Activated T-cell treated with anti-CD3 and anti-CD28 coated beads for 4 hours (primary cell): ENCODE results near the gene RRAS.
"Not testable (repeated sequence)": the region's sequence is repeated elsewhere in the genome, so short reads cannot be mapped to it uniquely, and the experiment has no call there.

Source experiments
- DNase-seq: peaks from one replicate; pipeline ENCODE4 v3.0.0-alpha.2; 2020

The RRAS gene

GRCh38 chr19:49652551-49653465 lies 12.9 kb upstream of the RRAS start:
- no peak for DNase-seq

- no peak for DNase-seq
Measured at GRCh38 chr19:49651820-49652550, 12.0 kb upstream of the RRAS start.

- no peak for DNase-seq
Measured at GRCh38 chr19:49651029-49651819, 11.3 kb upstream of the RRAS start.

GRCh38 chr19:49646586-49646985 lies 6.6 kb upstream of the RRAS start:
- DNase-seq = no peak

- no peak for DNase-seq
Measured at GRCh38 chr19:49645995-49646394, 6.1 kb upstream of the RRAS start.

- no peak for DNase-seq
Measured at GRCh38 chr19:49645592-49645991, 5.6 kb upstream of the RRAS start.

- no peak for DNase-seq
Measured at GRCh38 chr19:49643466-49643865, 3.5 kb upstream of the RRAS start.

- no peak for DNase-seq
Measured at GRCh38 chr19:49642492-49643035, 2.6 kb upstream of the RRAS start.

GRCh38 chr19:49641688-49642491 lies 1.9 kb upstream of the RRAS start, which contains the start of gene SCAF1:
Gene SCAF1 (plus strand): TSS chr19:49642209. CDS start chr19:49645027, 2,818 bp downstream.
- peak; percentile 97 for DNase-seq

- DNase-seq = no peak
Measured at GRCh38 chr19:49639401-49640112, 386 bp downstream of the RRAS start.

GRCh38 chr19:49637821-49638738 lies 1.9 kb downstream of the RRAS start:
- no peak for DNase-seq

GRCh38 chr19:49636233-49636932 lies 3.6 kb downstream of the RRAS start:
- DNase-seq = no peak

GRCh38 chr19:49635530-49636232 lies 4.3 kb downstream of the RRAS start:
- no peak for DNase-seq

- DNase-seq = not testable (repeated sequence)
Measured at GRCh38 chr19:49633273-49633672, 6.7 kb downstream of the RRAS start.

- DNase-seq = no peak
Measured at GRCh38 chr19:49632576-49632975, 7.4 kb downstream of the RRAS start.

GRCh38 chr19:49631610-49632192 lies 8.2 kb downstream of the RRAS start:
- no peak for DNase-seq

- DNase-seq = no peak
Measured at GRCh38 chr19:49631014-49631588, 8.8 kb downstream of the RRAS start.

GRCh38 chr19:49629659-49630058 lies 10.3 kb downstream of the RRAS start:
- no peak for DNase-seq
